D721Med (cell line): Measurements from ENCODE around the gene GHR.

Source experiments
- DNase-seq: peaks from one replicate; pipeline ENCODE4 v3.0.0; 2011; ENCODE audit warnings: low spot score; ENCODE audit not compliant: insufficient read length
- FAIRE-seq: peaks from 2 replicates; lab custom pipeline; 2011; peaks lifted over from hg19 to GRCh38; lab: Jason Lieb, UNC
- TF ChIP-seq, protein P1 (sequence below): IDR thresholded peaks from 2 replicates; pipeline ENCODE4 v1.5.1; 2012; ENCODE audit warnings: mild to moderate bottlenecking, control low read depth; ENCODE audit not compliant: insufficient read depth; ENCODE audit errors: missing control alignments

GHR gene

GRCh38 chr5:42561656-42562055 is 138.4 kb downstream of the GHR start:
- DNase-seq, result no peak
- TF ChIP-seq, protein P1, sequence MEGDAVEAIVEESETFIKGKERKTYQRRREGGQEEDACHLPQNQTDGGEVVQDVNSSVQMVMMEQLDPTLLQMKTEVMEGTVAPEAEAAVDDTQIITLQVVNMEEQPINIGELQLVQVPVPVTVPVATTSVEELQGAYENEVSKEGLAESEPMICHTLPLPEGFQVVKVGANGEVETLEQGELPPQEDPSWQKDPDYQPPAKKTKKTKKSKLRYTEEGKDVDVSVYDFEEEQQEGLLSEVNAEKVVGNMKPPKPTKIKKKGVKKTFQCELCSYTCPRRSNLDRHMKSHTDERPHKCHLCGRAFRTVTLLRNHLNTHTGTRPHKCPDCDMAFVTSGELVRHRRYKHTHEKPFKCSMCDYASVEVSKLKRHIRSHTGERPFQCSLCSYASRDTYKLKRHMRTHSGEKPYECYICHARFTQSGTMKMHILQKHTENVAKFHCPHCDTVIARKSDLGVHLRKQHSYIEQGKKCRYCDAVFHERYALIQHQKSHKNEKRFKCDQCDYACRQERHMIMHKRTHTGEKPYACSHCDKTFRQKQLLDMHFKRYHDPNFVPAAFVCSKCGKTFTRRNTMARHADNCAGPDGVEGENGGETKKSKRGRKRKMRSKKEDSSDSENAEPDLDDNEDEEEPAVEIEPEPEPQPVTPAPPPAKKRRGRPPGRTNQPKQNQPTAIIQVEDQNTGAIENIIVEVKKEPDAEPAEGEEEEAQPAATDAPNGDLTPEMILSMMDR, result no peak

DNA sequence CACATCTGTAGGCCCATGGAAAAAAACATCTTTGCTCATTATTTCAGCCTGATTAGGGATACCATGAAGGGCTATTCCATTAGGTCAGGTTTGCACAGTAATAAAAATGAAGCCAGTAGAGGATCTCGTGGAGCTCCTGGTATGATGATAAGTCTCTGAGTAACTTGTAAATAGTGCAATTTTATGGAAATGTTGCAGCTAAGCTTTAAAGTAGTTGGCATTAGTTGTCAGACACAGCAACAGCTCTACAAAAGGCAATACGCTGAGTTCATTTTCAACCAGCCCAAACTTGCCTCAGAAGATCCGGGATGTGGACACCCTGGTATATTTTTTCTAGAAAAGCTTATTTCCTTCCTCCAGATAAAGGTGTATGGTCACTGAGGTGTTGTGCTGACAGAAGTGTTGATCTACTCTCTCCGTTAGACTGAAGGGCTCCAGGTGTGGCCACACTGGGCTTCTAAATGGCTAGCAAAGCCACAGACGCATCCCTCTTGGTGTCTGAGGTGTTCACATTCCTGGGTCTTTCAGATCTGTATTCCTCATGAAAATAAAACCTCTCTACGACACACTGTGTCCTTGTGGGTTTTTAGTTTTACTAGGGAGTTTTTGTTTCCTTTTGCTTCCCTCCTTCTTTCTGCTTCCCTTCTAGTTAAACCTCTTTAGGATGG is 141.6 kb downstream of the GHR start:
- no peak for FAIRE-seq
- TF ChIP-seq, protein P1, result no peak
- no peak for DNase-seq

More at GRCh38 chr5:42561656-42562055, 138.4 kb downstream of the GHR start:
- no peak for FAIRE-seq

DNA sequence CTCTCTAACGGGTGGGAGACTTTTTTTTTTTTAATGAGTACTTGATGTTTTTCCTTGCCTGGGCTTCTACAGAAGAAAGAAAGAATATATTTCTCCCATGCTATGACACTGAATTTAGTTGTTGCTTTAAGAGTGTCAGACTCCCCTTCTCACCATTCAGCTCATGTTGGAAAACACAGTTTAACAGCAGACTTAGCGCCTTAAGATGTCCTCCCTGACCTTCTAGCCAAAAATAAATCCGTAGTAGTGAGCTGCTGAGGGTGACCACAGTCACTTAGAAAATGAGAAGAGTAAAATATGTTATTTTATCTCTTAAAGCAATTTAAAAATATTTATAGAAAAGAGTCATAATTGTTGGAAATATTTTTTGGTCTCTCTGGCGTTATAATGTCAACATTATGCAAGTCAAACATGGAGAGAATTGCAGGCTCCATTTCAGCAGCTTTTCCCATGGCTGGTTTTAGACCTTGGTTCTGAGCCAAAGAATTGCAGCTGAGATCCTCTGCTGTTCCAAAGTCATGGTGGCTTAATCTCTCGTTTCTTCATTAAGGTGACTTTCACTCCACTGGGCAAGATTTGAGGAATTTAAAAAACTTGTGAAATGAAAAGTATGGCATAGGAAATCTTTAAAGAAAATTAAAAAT is 143.5 kb downstream of the GHR start:
- DNase-seq (no peak), FAIRE-seq (no peak)

DNA sequence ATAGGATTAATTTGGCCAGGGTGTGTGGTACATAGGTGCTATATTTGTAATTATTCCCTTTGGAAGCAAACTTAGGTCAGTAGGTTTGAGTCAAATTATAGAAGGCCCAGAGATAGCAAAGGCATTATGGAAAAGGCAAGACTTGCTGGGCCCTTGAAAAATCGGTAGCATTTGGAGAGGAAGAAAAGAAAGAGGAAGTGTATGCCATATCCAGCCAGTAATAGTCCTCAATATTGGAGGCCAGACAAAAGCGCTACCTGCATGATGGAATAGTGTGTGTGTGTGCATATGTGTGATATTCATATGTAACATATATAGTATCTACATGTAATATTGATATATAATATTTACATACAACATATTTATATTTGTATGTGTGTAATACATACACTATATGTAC is 146.1 kb downstream of the GHR start:
- TF ChIP-seq, protein P1, result no peak
- no peak for DNase-seq
- FAIRE-seq, result no peak

More for the DNA sequence above, 143.5 kb downstream of the GHR start:
- TF ChIP-seq, protein P1, result no peak

DNA sequence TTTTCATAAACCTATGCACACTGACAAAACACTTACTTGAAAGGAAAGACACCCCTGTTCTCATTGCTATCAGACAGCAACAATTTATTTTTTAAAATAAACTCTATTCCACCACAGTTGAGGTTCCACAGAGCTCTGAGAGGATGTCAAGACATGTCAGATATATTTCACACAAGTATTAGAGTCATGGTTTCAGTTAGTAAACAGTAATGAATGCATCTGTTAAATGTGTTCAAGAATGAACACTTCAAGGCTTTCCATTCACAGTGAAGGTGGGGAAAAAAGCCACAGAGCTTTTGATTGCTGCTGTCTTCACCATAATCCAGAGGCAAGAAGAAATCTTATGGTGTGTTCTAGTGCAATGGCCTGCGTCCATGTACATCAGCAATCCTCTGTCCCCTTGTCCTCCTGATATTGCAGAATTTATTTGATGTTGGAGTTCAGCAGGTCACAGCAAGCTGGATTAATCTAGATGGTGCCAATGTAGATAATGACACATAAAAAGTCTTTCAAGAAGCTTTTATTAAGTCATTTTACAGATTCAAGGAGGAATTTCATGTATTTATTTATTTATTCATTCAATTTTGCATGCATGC is 146.8 kb downstream of the GHR start:
- FAIRE-seq, result no peak
- TF ChIP-seq, protein P1, result no peak
- DNase-seq, result no peak

DNA sequence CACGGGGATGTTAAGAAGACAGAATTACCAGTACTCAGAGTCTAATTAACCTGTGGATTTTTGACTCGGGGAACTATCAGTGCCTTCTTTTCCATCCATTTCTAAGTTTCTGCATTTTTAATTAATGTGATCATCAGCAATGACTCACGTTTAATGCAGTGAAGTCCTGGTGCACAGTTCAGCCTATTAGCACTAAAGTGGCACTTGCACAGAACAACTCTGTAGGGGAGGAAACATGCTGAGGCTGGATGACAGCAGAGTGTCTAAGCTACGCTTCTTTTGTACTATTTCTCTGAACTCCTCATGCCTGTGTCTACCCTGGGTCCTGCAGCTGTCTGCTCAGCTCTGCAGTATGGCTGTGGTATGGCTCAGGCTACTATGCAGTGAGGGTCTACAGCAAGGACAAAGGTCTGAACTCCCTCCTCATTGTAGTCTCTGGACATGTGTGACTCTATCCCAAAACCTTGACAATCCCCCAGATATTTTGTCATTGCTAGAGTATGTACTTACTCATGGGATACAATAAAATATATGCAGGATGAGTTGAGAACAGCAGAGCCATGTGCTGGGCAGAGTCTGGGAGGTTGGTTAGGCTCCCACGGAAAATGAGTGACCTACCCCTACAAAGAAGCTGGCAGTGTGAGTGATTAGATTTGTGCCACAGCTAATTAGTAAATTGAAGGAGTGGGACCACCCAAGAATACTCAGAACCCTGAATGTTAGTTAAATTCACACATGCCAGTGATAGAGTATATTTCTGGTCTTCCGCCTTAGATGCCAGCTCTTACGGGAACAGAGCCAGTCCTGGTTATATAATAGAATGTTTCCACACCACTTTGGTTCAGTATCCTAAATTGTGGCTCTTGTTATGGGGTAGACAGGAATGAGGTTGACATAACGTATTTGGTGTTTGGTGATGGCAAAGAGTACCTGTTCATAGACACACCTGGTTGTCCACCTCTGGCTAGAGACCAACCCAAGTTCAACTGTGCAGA is 148.0 kb downstream of the GHR start:
- TF ChIP-seq, protein P1, result no peak
- no peak for FAIRE-seq
- no peak for DNase-seq
